GM12878 (cell line): Measurements from ENCODE around the gene ETS1. TPM values are rescaled to one million over a fixed set of nuclear protein-coding genes. Genes with fewer than 3 reads are reported as not detected.

Experiments
- ATAC-seq: fragments of 200-7000 bp; cut with Tn5 transposase; 3 replicates; pipeline ENCODE4 v1.9.1; 2020; ENCODE audit warnings: mild to moderate bottlenecking, moderate library complexity
- BruUV-seq: library from RNA; stranded (reverse); fragments of 400-500 nt; replicated peaks from 2 replicates; lab custom pipeline; 2021; lab: Mats Ljungman, UMichigan
- CTCF ChIA-PET: fragments of 300-600 bp; sonication (Branson Sonifier 250); formaldehyde crosslinking; extraction: SDS; loops from one replicate; lab custom pipeline; 2021; ENCODE audit warnings: inconsistent platforms; lab: Yijun Ruan, JAX
- POLR2A ChIA-PET: fragments of 350-600 bp; formaldehyde crosslinking; extraction: SDS; loops from one replicate; lab custom pipeline; 2021; ENCODE audit warnings: inconsistent platforms; lab: Charles Lee
- RAD21 ChIA-PET: fragments of 300-600 bp; sonication (Branson Sonifier 250); formaldehyde crosslinking; loops from one replicate; lab custom pipeline; 2023; ENCODE audit warnings: antibody characterized with exemption; ENCODE audit not compliant: unreplicated experiment; lab: Charles Lee
- SMC1A ChIA-PET: fragments of 300-600 bp; sonication (Branson Sonifier 250); formaldehyde crosslinking; loops from one replicate; lab custom pipeline; 2023; ENCODE audit not compliant: unreplicated experiment, uncharacterized antibody; lab: Charles Lee
- DNase-seq: peaks from one replicate; pipeline ENCODE4 v3.0.0-alpha.2; 2011; ENCODE audit warnings: low read depth, low spot score
- FAIRE-seq: peaks from 3 replicates; lab custom pipeline; 2011; peaks lifted over from hg19 to GRCh38; lab: Jason Lieb, UNC
- H2AFZ ChIP-seq: 2 replicates; pipeline ENCODE4 v1.6.0; 2011; ENCODE audit warnings: low read depth, low read length, control low read depth; ENCODE audit not compliant: control insufficient read depth
- H3K27ac ChIP-seq: 2 replicates; pipeline ENCODE4 v1.5.1; 2011; ENCODE audit warnings: control low read depth; ENCODE audit not compliant: control insufficient read depth, insufficient read depth
- H3K27me3 ChIP-seq, 2 experiments: replicated peaks in 1 of 2; 2 replicates each; pipeline versions ENCODE4 v1.6.0 to v1.6.1; 2011; ENCODE audit warnings: low read length in 1 of 2; ENCODE audit not compliant: control insufficient read depth in 2 of 2, insufficient read depth in 2 of 2
- H3K36me3 ChIP-seq, 2 experiments: 2 replicates each; pipeline ENCODE4 v1.5.1; 2011; ENCODE audit warnings: low read length in 1 of 2; ENCODE audit not compliant: control insufficient read depth in 2 of 2, insufficient read depth in 2 of 2
- H3K4me1 ChIP-seq: 2 replicates; pipeline ENCODE4 v1.6.1; 2011; ENCODE audit warnings: mild to moderate bottlenecking, low read length, moderate library complexity, mixed read lengths; ENCODE audit not compliant: control insufficient read depth, insufficient read depth
- H3K4me2 ChIP-seq: 2 replicates; pipeline ENCODE4 v1.6.0; 2011; ENCODE audit warnings: control low read depth; ENCODE audit not compliant: control insufficient read depth, insufficient read depth
- H3K4me3 ChIP-seq: fragments of 200-600 bp; sonication (generic); 2 replicates; pipeline ENCODE4 v1.5.1; 2016
- H3K79me2 ChIP-seq: 2 replicates; pipeline ENCODE4 v1.6.0; 2011; ENCODE audit warnings: low read length; ENCODE audit not compliant: control insufficient read depth, insufficient read depth
- H3K9ac ChIP-seq: 2 replicates; pipeline ENCODE4 v1.8.0; 2011; ENCODE audit warnings: low read length, control low read depth, mixed read lengths; ENCODE audit not compliant: control insufficient read depth, insufficient read depth
- H3K9me3 ChIP-seq: replicated peaks from 3 replicates; pipeline ENCODE4 v1.5.1; 2011; ENCODE audit warnings: mild to moderate bottlenecking, low read length; ENCODE audit not compliant: control insufficient read depth, insufficient read depth
- H4K20me1 ChIP-seq: 2 replicates; pipeline ENCODE4 v1.6.0; 2011; ENCODE audit not compliant: control insufficient read depth, insufficient read depth
- ETV6 ChIP-seq, 2 experiments: fragments of 450-650 bp in 1 of 2; IDR thresholded peaks in 1 of 2; conservative IDR thresholded peaks in 1 of 2; 2 replicates each; pipeline ENCODE4 v1.6.1; 2014; ENCODE audit warnings: antibody characterized with exemption in 1 of 2, borderline replicate concordance in 1 of 2, low read depth in 1 of 2, mild to moderate bottlenecking in 1 of 2, moderate library complexity in 1 of 2
- IKZF2 ChIP-seq, 2 experiments: fragments of 450-650 bp; IDR thresholded peaks; 2 replicates each; pipeline ENCODE4 v1.6.1; 2017; ENCODE audit warnings: mild to moderate bottlenecking in 2 of 2, moderate library complexity in 2 of 2
- POLR2A ChIP-seq: IDR thresholded peaks from 2 replicates; pipeline ENCODE4 v1.6.1; 2011; ENCODE audit warnings: low read depth, mild to moderate bottlenecking, low read length
- POLR2AphosphoS2 ChIP-seq: IDR thresholded peaks from 2 replicates; pipeline ENCODE4 v1.6.1; 2011; ENCODE audit warnings: low read depth, mild to moderate bottlenecking, low read length, improper control_type of control experiment, moderate library complexity
- SREBF1 ChIP-seq: IDR thresholded peaks from 2 replicates; pipeline ENCODE4 v1.6.1; 2012; ENCODE audit warnings: mild to moderate bottlenecking, low read length
- ZNF217 ChIP-seq: fragments of 450-650 bp; IDR thresholded peaks from 2 replicates; pipeline ENCODE4 v1.6.1; 2017; ENCODE audit warnings: antibody characterized with exemption, mild to moderate bottlenecking
- ZSCAN29 ChIP-seq: fragments of 450-650 bp; IDR thresholded peaks from 2 replicates; pipeline ENCODE4 v1.6.1; 2017; ENCODE audit warnings: mild to moderate bottlenecking, moderate library complexity
- WGBS: methylation state at CpG from one replicate; pipeline ENCODE4 v1.1.6; 2016; ENCODE audit warnings: low lambda C conversion rate; ENCODE audit not compliant: insufficient replicate concordance, insufficient coverage; ENCODE audit errors: missing lambda C conversion rate; 5-methylcytosine and 5-hydroxymethylcytosine counted together
- in situ Hi-C: fragments of 300-500 bp; cut with MboI; formaldehyde crosslinking; loops from 9 replicates; pipeline ENCODE4 v1.14.3; 2018; ENCODE audit warnings: mixed read lengths
- intact Hi-C: fragments of 100-400 bp; cut with micrococcal nuclease; formaldehyde crosslinking; loops from one replicate; pipeline ENCODE4 v1.14.2; 2022; ENCODE audit not compliant: unreplicated experiment
- polyA plus RNA-seq, 11 experiments: library from polyadenylated mRNA; depleted of rRNA in 4 of 11; unstranded in 6 of 11; stranded (reverse) in 5 of 11; fragments of >200 nt; fragmentation: Nextera tagmentation in 4 of 11; fragmentation: Illumina TruSeq in 1 of 11; extraction: Ambion mirVana in 4 of 11; extraction: Trizol in 1 of 11; gene quantifications; 1 replicate in 1 of 11; 2 replicates in 10 of 11; pipeline versions ENCODE4 v1.2.1 to v1.2.3, GENCODE V29; 2011 to 2016; ENCODE audit warnings: inconsistent platforms in 2 of 11, missing spikeins in 2 of 11, low read depth in 1 of 11
- total RNA-seq, 4 experiments: library from RNA; depleted of rRNA in 3 of 4; stranded (reverse); fragments of >200 nt in 3 of 4; fragmentation: Illumina TruSeq in 1 of 4; extraction: Trizol in 1 of 4; gene quantifications; 2 replicates each; pipeline versions ENCODE4 v1.2.1 to v1.2.3, GENCODE V29; 2013 to 2021
- TF ChIP-seq, protein P1 (sequence below): fragments of 150-350 bp; IDR thresholded peaks from 2 replicates; pipeline ENCODE4 v1.6.1; 2016; ENCODE audit warnings: low read depth, low read length

ETS1 gene
- total and polyA plus RNA-seq, 10 of the 15 experiments (the other 5 are each of a cell fraction or from before 2014, with no cell fraction given), result 12.5 to 112 (median 55.5) TPM

DNA sequence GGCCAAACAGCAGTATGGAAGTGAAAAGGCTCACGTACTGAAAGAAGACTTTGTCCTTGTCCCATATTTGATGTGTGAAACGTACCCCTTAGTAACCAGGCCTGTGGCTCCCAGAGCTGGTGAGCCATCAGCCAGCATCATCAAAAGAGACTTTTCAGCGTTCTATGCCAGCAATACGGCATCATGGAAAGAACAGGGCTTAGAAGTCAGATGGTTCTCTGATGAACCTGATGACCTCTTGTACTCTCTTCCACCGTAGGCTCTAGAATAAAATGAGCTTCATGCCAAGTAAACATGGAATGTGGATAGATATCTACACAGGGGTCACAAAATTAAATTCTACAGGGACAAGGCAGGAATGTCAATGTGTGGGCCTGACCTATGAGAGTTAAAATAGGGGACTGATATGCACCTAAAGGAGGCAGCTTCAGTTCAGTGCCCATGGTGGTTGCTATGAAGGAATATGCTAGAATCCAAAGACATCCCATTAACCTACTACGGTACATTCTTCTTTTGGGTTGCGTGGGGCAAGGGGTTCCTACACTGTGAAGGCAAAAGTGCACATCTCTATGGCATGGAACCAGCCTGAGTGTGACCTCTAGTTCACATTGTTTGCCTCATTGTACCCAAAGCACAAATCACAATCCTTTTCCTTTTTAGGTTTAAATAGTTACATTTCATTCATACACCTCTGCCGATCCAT lies 130.6 kb downstream of the ETS1 start:
- peaks cover 4 to 22% of the 10 kb centered on the region in 2 experiments for H3K36me3 ChIP-seq
- no peak overlapping the region for H3K9ac ChIP-seq
- H4K20me1 ChIP-seq, result no peaks in the 10 kb centered on the region
- TF ChIP-seq SREBF1, result no peak
- TF ChIP-seq ETV6 (conservative IDR thresholded peaks at IDR 0.05 in 1 of 2, IDR thresholded peaks at IDR 0.05 in 1 of 2; ENCODE audit: borderline replicate concordance in 1 of 2, low read depth in 1 of 2), result no peak
- TF ChIP-seq ZSCAN29, result no peak
- TF ChIP-seq POLR2AphosphoS2, result peak; percentile 45; the same call in 1 of the 2 replicates
- no peak for TF ChIP-seq IKZF2 (IDR thresholded peaks at IDR 0.05)
- peak; percentile 32 for TF ChIP-seq POLR2A
- no peak for TF ChIP-seq ZNF217
- TF ChIP-seq, protein P1, sequence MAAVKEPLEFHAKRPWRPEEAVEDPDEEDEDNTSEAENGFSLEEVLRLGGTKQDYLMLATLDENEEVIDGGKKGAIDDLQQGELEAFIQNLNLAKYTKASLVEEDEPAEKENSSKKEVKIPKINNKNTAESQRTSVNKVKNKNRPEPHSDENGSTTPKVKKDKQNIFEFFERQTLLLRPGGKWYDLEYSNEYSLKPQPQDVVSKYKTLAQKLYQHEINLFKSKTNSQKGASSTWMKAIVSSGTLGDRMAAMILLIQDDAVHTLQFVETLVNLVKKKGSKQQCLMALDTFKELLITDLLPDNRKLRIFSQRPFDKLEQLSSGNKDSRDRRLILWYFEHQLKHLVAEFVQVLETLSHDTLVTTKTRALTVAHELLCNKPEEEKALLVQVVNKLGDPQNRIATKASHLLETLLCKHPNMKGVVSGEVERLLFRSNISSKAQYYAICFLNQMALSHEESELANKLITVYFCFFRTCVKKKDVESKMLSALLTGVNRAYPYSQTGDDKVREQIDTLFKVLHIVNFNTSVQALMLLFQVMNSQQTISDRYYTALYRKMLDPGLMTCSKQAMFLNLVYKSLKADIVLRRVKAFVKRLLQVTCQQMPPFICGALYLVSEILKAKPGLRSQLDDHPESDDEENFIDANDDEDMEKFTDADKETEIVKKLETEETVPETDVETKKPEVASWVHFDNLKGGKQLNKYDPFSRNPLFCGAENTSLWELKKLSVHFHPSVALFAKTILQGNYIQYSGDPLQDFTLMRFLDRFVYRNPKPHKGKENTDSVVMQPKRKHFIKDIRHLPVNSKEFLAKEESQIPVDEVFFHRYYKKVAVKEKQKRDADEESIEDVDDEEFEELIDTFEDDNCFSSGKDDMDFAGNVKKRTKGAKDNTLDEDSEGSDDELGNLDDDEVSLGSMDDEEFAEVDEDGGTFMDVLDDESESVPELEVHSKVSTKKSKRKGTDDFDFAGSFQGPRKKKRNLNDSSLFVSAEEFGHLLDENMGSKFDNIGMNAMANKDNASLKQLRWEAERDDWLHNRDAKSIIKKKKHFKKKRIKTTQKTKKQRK, result no peak
- TF ChIP-seq, all 136 proteins: peak for 2
- WGBS, result 92% methylated on average over 8 of the region's 8 CpGs
- no peak for DNase-seq
- Histone ChIP-seq H3K4me2 (no peak overlapping the region), H3K79me2 (no peaks in the 10 kb centered on the region), H3K27me3 (no peaks in the 10 kb centered on the region), H3K27ac (no peak overlapping the region), H2AFZ (no peak overlapping the region), H3K4me3 (no peak overlapping the region), H3K4me1 (peaks cover 5% of the 10 kb centered on the region), H3K9me3 (no peaks in the 10 kb centered on the region)
- intact Hi-C loops (no loop called here), in situ Hi-C loops (loop anchor here (25.0 kb wide), 1 partner anchor 169 kb away; no protein-coding TSS in a partner anchor)
- RAD21 ChIA-PET, result no interaction called here
- CTCF ChIA-PET, result interaction anchor here (0.6 to 1.2 kb wide), 5 partner anchors 8 to 282 kb away, joined by 3 read pairs; no protein-coding TSS in a partner anchor
- no TSS peak for BruUV-seq
- no peak for FAIRE-seq
- SMC1A ChIA-PET, result interaction anchor here (0.9 to 1.7 kb wide), 4 partner anchors 22 to 301 kb away, joined by 3 to 5 read pairs (median 4); no protein-coding TSS in a partner anchor
- POLR2A ChIA-PET, result interaction anchor here (0.6 kb wide), 1 partner anchor 87 kb away, joined by 3 read pairs; no protein-coding TSS in a partner anchor
- ATAC-seq, result no peak
